T-helper 17 cell (primary cell): Measurements from ENCODE around the gene NREP. TPM values are rescaled to one million over a fixed set of nuclear protein-coding genes. Genes with fewer than 3 reads are reported as not detected.
"Not testable (repeated sequence)": the region's sequence is repeated elsewhere in the genome, so short reads cannot be mapped to it uniquely, and the experiment has no call there.

Experiments
- ATAC-seq: fragments of 150-1000 bp; cut with Tn5 transposase; 2 replicates; pipeline ENCODE4 v1.10.0; 2021; ENCODE audit warnings: mild to moderate bottlenecking, moderate library complexity
- DNase-seq, 3 donors: peaks; one replicate each; pipeline versions ENCODE4 v3.0.0 to v3.0.0-alpha.2; 2020 to 2021
- H3K9me3 ChIP-seq: one replicate; pipeline ENCODE4 v1.7.0; 2013; ENCODE audit warnings: low read length, mild to moderate bottlenecking; ENCODE audit not compliant: control insufficient read depth, poor library complexity, severe bottlenecking
- H3K27ac Mint-ChIP-seq: one replicate; pipeline ENCODE4 v1.8.0; 2022; ENCODE audit warnings: mild to moderate bottlenecking, moderate library complexity, mixed read lengths
- H3K27me3 Mint-ChIP-seq: one replicate; pipeline ENCODE4 v1.8.0; 2022; ENCODE audit warnings: mixed read lengths
- H3K36me3 Mint-ChIP-seq: one replicate; pipeline ENCODE4 v1.8.0; 2022; ENCODE audit warnings: low read depth, mixed read lengths
- H3K4me1 Mint-ChIP-seq: one replicate; pipeline ENCODE4 v1.8.0; 2022; ENCODE audit warnings: mild to moderate bottlenecking, mixed read lengths
- H3K4me3 Mint-ChIP-seq: one replicate; pipeline ENCODE4 v1.8.0; 2022; ENCODE audit warnings: mild to moderate bottlenecking, moderate library complexity, mixed read lengths
- total RNA-seq, 4 donors: library from RNA in 2 of 4; stranded (reverse) in 2 of 4; gene quantifications; one replicate each; pipeline ENCODE4 v1.2.3 and lab custom pipeline; 2022 to 2026

NREP gene
- total RNA-seq, 2 donors from 2014 or later, result 1.3 to 6.5 TPM

DNA sequence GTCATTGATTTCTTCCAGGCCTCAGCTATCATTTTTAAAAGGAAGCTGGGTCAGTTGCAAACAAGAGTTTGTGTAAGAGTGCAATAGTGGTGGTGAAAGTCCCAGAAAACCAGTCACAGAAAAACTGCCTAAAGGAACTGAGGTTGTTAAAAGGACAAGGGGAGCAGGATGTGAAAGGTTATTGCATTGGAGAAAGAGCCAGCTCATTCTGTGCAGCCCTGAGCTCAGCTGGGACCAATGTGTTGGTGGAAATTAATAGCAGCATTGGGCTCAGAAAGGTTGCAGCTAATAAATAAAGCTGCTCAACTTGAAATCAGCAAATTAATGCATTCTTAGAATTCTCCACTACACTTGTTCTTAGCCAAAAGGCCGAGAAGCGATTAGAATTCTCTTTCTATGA lies 34.9 kb downstream of the NREP start:
- H3K36me3 Mint-ChIP-seq, result no peaks in the 10 kb centered on the region
- no peak for ATAC-seq

GRCh38 chr5:111720333-111720890 lies 36.6 kb downstream of the NREP start:
- Mint-ChIP-seq H3K27me3 (no peaks in the 10 kb centered on the region), H3K4me3 (no peak overlapping the region), H3K4me1 (no peaks in the 10 kb centered on the region), H3K36me3 (no peaks in the 10 kb centered on the region), H3K27ac (no peak overlapping the region)
- no peaks in the 10 kb centered on the region for H3K9me3 ChIP-seq
- ATAC-seq (no peak), DNase-seq (no peak)

More for the DNA sequence above, 34.9 kb downstream of the NREP start:
- no peak for DNase-seq
- Mint-ChIP-seq H3K4me3 (no peak overlapping the region), H3K4me1 (no peaks in the 10 kb centered on the region), H3K27me3 (peaks cover 6% of the 10 kb centered on the region), H3K27ac (no peak overlapping the region)
- H3K9me3 ChIP-seq, result no peaks in the 10 kb centered on the region

- DNase-seq (no peak), ATAC-seq (no peak)
- Mint-ChIP-seq H3K36me3 (no peaks in the 10 kb centered on the region), H3K27me3 (no peaks in the 10 kb centered on the region), H3K27ac (no peak overlapping the region), H3K4me3 (no peak overlapping the region), H3K4me1 (no peaks in the 10 kb centered on the region)
- H3K9me3 ChIP-seq, result no peaks in the 10 kb centered on the region
Observed at GRCh38 chr5:111719773-111720172, 37.2 kb downstream of the NREP start.

- H3K27me3 Mint-ChIP-seq, H3K27ac Mint-ChIP-seq, ATAC-seq, H3K4me3 Mint-ChIP-seq, H3K9me3 ChIP-seq, H3K4me1 Mint-ChIP-seq, DNase-seq, H3K36me3 Mint-ChIP-seq: not testable (repeated sequence)
Observed at GRCh38 chr5:111716789-111717188, 40.2 kb downstream of the NREP start.

GRCh38 chr5:111707630-111708164 lies 49.3 kb downstream of the NREP start:
- H3K27ac Mint-ChIP-seq, result no peak overlapping the region
- DNase-seq, result no peak
- H3K4me1 Mint-ChIP-seq, result peaks cover 5% of the 10 kb centered on the region
- H3K36me3 Mint-ChIP-seq, result no peaks in the 10 kb centered on the region
- H3K27me3 Mint-ChIP-seq, result peaks cover 7% of the 10 kb centered on the region
- H3K9me3 ChIP-seq, result no peaks in the 10 kb centered on the region
- ATAC-seq, result no peak
- no peak overlapping the region for H3K4me3 Mint-ChIP-seq

- peaks cover 6% of the 10 kb centered on the region for H3K4me1 Mint-ChIP-seq
- no peak for DNase-seq
- ATAC-seq, result no peak
- H3K36me3 Mint-ChIP-seq, result no peaks in the 10 kb centered on the region
- H3K9me3 ChIP-seq, result no peaks in the 10 kb centered on the region
- no peak overlapping the region for H3K27ac Mint-ChIP-seq
- H3K27me3 Mint-ChIP-seq, result peaks cover 21% of the 10 kb centered on the region
- no peak overlapping the region for H3K4me3 Mint-ChIP-seq
Observed at GRCh38 chr5:111706345-111706744, 50.6 kb downstream of the NREP start.

GRCh38 chr5:111704452-111705085 lies 52.4 kb downstream of the NREP start:
- no peak for ATAC-seq
- H3K36me3 Mint-ChIP-seq, result peaks cover under 1% of the 10 kb centered on the region
- no peaks in the 10 kb centered on the region for H3K9me3 ChIP-seq
- H3K27me3 Mint-ChIP-seq, result peaks cover 32% of the 10 kb centered on the region
- no peak overlapping the region for H3K4me3 Mint-ChIP-seq
- no peak for DNase-seq
- peaks cover 6% of the 10 kb centered on the region for H3K4me1 Mint-ChIP-seq
- no peak overlapping the region for H3K27ac Mint-ChIP-seq

GRCh38 chr5:111703662-111704061 lies 53.3 kb downstream of the NREP start:
- no peak for DNase-seq
- ATAC-seq, result no peak
- H3K4me3 Mint-ChIP-seq, result no peak overlapping the region

DNA sequence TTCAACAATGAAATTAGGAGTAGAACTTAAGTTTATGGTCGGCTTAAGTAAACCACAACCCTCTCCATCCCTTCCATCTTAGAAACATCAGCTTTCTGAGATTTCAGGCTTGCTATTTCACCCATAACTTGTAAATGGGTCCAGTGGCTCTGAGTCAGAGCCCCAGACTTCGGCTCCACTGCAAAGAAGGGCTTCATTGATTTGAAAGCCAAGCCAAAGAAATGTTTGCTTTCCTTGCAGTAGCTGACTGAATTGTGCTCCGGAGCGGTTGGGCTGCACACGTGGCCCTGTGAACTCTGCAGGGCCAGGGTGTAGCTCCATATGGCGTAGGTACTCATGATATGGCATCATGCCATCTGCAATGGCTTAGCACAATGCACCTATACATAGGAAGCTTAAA lies 57.0 kb downstream of the NREP start:
- Mint-ChIP-seq H3K27ac (no peak overlapping the region), H3K27me3 (peaks cover 45% of the 10 kb centered on the region), H3K4me1 (peaks cover 6% of the 10 kb centered on the region), H3K4me3 (no peak overlapping the region), H3K36me3 (peaks cover 4% of the 10 kb centered on the region)
- no peaks in the 10 kb centered on the region for H3K9me3 ChIP-seq
- DNase-seq (no peak), ATAC-seq (no peak)

More at GRCh38 chr5:111703662-111704061, 53.3 kb downstream of the NREP start:
- Mint-ChIP-seq H3K4me1 (peaks cover 6% of the 10 kb centered on the region), H3K36me3 (peaks cover 4% of the 10 kb centered on the region), H3K27me3 (peaks cover 37% of the 10 kb centered on the region), H3K27ac (no peak overlapping the region)
- H3K9me3 ChIP-seq, result no peaks in the 10 kb centered on the region

DNA sequence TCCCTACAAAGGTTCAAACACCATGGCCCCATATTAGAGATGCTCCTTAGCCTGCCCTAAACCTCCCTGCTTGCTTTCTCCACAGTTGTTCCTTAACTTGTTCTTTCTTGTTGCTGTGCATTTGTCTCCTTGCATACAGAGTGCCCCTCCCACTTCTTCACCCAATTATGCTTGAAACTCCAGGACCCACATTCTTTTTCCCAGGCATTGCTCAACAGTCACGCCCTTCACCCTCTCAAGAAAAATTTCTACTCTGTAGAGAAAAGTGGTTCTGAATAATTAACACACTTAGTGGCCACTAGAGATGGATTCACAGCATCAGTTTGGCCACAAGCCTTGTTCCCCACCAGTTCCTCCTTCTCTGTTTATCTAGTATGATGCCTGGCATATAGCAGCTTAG lies 57.7 kb downstream of the NREP start:
- H3K9me3 ChIP-seq, result no peaks in the 10 kb centered on the region
- Mint-ChIP-seq H3K27ac (no peak overlapping the region), H3K36me3 (peaks cover 4% of the 10 kb centered on the region), H3K4me3 (no peak overlapping the region), H3K4me1 (peaks cover 6% of the 10 kb centered on the region), H3K27me3 (peaks cover 45% of the 10 kb centered on the region)
- DNase-seq (no peak), ATAC-seq (no peak)

- H3K27me3 Mint-ChIP-seq, result peaks cover 41% of the 10 kb centered on the region
- ATAC-seq (no peak), DNase-seq (no peak)
- no peak overlapping the region for H3K4me3 Mint-ChIP-seq
- no peaks in the 10 kb centered on the region for H3K9me3 ChIP-seq
- H3K36me3 Mint-ChIP-seq, result peaks cover 4% of the 10 kb centered on the region
- no peak overlapping the region for H3K27ac Mint-ChIP-seq
- H3K4me1 Mint-ChIP-seq, result peaks cover 3% of the 10 kb centered on the region
Observed at GRCh38 chr5:111697881-111698757, 58.9 kb downstream of the NREP start.

- no peaks in the 10 kb centered on the region for H3K4me1 Mint-ChIP-seq
- no peak for ATAC-seq
- no peaks in the 10 kb centered on the region for H3K9me3 ChIP-seq
- no peak overlapping the region for H3K4me3 Mint-ChIP-seq
- no peak overlapping the region for H3K27ac Mint-ChIP-seq
- H3K27me3 Mint-ChIP-seq, result peaks cover 33% of the 10 kb centered on the region
- no peak for DNase-seq
- peaks cover 4% of the 10 kb centered on the region for H3K36me3 Mint-ChIP-seq
Observed at GRCh38 chr5:111697215-111697614, 59.8 kb downstream of the NREP start.

GRCh38 chr5:111695991-111696390 lies 61.0 kb downstream of the NREP start:
- Mint-ChIP-seq H3K4me1 (no peaks in the 10 kb centered on the region), H3K27me3 (peaks cover 31% of the 10 kb centered on the region), H3K27ac (no peak overlapping the region), H3K36me3 (peaks cover 4% of the 10 kb centered on the region), H3K4me3 (no peak overlapping the region)
- H3K9me3 ChIP-seq, result no peaks in the 10 kb centered on the region
- ATAC-seq (no peak), DNase-seq (no peak)
